Head of caudate nucleus (tissue), 42 donors: ENCODE data around the gene MOCS1.
A peak's percentile ranks its signal among the peaks of the same experiment; 100 is the strongest.

ENCODE experiments used
- DNase-seq, 42 donors: peaks; one replicate each; pipeline versions ENCODE4 v3.0.0 to v3.0.0-alpha.2; 2020 to 2021; ENCODE audit warnings: mixed read lengths in 7 of 42
- intact Hi-C: fragments of 100-400 bp; cut with DNase I; formaldehyde crosslinking; loops from one replicate; pipeline ENCODE4 v1.15.0; 2022

The MOCS1 gene

GRCh38 chr6:39951191-39951590, 16.9 kb upstream of the MOCS1 start:
- intact Hi-C loops, result no loop called here
- no peak for DNase-seq

DNA sequence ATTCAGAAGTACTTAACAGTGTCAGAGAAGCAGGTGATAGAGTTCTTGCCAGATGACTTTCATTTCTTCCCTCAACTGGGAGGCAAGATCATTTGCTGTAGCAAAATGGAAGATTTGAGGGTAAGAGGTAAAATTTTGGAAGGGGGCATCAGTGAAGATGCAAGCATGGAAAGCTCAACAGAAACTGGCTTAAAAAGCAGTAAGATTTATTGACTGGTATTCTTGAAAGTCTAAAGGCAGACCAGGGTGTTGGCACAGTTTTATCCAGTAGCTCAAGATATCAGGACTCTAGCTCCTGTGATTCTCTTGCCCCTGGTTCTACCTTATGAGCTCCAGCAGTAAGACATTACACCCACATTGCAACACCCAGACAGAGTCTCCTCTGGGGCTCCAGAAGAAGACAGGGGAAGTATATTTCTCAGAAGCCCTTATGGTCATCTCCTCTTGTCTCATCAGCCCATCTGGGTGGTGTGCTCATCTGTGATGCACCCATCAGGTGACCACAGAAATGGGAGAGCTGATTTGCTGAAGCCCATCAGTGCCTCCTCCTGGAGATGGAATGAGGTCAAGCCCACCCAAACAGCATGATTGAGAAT, 16.0 kb upstream of the MOCS1 start:
- no peak for DNase-seq
- intact Hi-C loops, result no loop called here

- no peak for DNase-seq
- intact Hi-C loops, result no loop called here
Measured at GRCh38 chr6:39948199-39948791, 14.0 kb upstream of the MOCS1 start.

GRCh38 chr6:39947611-39948068, 13.4 kb upstream of the MOCS1 start:
- intact Hi-C loops, result no loop called here
- no peak for DNase-seq

DNA sequence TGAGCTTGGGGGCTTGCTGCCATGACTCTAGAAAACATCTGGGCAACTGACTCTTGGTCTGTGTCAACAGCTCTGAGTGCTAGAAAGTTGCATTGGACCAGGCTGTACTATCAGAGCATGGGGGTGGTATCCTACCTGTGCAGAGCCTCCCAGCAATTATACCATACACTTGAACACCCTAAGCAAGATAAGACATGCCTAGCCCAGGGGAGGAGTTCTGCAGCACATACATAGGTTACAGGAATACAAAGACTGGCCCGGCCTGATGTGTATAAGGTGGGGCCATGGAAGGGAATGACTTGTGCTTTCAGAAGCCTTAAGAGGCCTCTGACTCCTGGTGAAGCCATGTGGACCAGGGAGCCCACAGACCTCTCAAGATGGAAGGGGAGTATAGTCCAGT, 11.4 kb upstream of the MOCS1 start:
- DNase-seq, result no peak
- intact Hi-C loops, result no loop called here

DNA sequence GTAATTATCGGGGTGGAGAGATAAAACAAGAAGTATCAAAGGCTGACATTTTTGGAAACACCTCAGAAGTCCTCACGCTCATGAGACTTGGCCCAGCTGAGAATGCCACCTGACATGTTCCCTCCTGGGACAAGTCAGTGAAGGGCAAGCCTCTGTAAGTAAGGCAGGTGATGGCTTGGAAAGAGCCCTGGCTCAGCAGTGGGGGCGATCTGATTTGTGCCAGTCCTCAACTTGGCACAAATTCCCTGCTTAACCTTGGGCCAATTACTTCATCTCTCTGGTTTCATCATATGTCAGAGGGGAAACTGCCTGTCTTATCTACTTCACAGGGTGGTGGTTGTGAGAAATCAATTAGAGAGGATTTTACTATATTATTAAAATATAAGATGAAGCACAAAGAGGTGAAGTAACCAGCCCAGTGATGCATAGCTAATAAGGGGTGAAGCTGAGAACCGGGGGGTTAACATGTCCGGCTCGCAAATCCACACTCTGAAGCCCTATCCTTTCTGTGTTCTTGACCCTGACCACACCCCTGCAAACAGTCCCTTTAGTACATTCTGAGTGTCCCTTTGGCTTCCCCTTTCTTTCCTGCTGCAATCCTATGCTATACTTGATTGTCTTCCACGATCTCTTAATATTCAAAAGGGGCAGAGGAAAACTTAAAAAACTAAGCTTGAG, 8.8 kb upstream of the MOCS1 start:
- no peak for DNase-seq
- intact Hi-C loops, result no loop called here

DNA sequence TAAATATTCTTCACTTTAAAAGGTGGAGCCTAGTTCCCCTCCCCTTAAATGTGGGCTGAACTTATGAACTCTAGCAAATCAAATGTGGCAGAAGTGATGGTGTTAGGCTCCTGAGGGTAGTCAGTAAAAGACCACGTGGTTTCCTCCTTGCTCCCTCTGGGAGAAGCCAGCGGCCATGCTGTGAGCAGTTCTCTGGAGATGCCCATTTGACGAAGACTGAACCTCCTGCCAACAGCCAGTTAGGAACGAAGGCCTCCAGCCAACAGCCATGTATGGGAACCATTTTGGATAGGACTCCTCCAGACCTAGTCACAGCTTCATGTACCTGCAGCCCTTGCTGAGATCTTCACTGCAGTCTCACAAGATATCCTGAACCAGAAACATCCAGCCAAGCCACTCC, 7.6 kb upstream of the MOCS1 start:
- no peak for DNase-seq
- intact Hi-C loops, result no loop called here

DNA sequence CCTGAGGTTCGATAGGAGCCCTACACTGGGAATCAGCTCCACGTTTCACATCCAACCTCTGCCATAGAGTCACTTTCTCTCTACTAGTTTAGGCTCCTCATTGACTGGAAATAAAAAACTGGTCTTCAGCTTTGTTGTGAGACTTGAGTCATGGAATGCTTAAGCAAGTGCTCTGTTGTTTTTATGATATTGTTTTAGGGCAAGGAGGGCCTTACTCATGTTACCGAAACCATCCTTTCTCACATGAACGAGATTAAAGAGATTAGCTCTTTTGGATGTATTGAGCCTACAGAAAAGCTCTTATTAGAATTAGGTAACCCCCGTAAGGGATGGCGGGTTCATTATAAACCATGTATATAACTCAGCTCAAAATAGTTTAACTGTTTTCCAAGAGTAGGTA, 6.9 kb upstream of the MOCS1 start:
- no peak for DNase-seq
- intact Hi-C loops, result no loop called here

DNA sequence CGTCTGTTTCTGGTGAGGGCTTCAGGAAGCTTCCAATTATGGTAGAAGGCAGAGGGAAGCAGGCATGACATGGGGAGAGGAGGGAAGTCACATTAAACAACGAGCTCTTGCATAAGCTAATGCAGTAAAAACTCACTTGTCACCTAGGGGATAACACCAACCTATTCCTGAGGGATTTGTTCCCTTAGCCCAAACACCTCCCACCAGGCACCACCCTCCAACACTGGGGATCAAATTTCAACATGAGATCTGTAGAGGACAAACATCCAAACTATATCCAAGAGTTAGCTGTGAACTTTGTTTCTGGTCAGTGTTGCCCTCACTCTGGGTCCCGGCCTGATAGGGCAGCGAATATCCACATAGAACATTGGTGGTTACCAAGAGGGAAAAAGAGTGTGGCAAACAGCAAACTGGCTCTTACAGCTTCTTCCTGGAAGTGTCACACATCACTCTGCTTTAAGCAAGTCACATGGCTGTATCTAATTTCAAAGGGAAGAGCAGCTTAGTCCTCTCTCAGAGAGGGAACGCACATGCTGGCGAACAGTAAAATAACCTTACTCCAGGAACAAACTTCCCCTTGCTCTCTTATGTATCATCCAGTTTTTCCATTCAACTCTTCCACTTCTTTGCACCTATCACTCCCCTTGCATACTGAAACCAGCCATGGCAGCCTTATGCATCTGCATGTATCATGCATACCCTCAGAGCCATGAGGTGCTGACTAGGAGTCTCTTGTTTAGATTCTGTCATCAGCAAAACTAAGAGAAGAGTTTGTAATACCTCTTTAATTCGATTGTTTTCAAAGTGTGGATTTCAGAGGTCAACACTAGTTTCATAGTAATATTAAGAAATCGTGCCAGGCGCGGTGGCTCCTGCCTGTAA, 4.8 kb upstream of the MOCS1 start:
- DNase-seq, result no peak
- intact Hi-C loops, result no loop called here

GRCh38 chr6:39937686-39938333, 3.5 kb upstream of the MOCS1 start:
- DNase-seq, result no peak
- intact Hi-C loops, result no loop called here

DNA sequence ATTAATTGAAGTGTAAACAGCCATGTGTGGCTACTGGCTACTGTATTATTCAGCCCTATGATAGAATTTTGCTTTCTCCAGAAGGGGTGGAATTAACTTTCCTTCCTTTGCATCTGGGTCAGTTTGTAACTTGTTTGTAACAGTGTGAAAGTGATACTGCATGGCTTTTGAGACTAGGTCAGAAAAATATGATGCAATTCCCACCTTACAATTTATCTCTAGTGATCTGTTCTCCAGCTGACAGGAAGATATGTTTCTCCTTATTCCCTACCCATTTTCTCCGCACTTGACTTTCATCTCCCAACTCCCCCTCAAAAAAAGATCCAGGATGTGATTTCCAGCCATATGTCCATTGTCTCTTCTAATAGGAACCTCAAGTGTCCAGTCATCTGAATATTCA, 2.6 kb upstream of the MOCS1 start:
- DNase-seq, result no peak
- intact Hi-C loops, result no loop called here

DNA sequence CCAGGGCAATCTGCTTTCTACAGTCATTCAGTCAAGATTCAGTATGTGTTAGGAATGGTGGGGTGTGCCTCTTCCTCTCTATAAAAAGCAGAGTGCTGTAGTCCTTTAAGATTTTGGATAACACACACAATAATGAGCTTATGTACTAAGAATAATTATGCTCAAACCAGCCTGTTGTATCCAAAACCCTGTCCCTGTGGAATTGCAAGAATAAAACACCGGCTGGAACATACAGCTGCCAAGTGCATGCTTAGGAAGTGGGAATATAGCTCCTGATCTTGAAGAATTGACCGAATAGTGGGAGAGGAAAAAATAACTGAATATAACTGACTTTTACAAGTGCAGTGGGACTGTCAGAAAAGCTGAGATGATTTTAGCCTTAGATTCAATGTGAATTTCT, 979 bp upstream of the MOCS1 start:
- intact Hi-C loops, result no loop called here
- DNase-seq, result no peak

- intact Hi-C loops, result no loop called here
- peak in 3 of 42 donors; percentile 10 to 54 (median 28) for DNase-seq
Measured at GRCh38 chr6:39933669-39934130, 562 bp downstream of the MOCS1 start.

GRCh38 chr6:39932386-39932910, 1.8 kb downstream of the MOCS1 start:
- intact Hi-C loops, result no loop called here
- DNase-seq, result no peak

DNA sequence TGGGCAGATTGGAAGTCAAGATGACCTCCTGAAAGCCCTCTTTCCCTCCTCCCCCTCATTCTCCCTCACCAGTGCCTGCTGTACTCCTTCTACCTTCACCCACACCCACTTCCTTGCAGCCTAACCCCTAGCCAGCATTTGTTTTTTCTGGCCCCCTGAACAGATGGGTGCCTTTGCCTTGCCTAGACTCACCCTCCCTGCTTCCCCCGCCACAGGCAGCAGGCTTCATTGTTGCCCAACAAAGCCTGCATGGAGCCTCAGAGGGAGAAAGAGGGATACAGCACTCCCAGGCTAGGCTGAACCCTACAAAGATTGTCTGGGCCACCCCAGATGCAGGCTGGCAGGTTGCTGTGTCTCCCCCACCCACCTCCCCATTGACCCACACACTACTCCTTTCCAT, 2.7 kb downstream of the MOCS1 start:
- DNase-seq, result peak in 2 of 42 donors; percentile 24
- intact Hi-C loops, result no loop called here

DNA sequence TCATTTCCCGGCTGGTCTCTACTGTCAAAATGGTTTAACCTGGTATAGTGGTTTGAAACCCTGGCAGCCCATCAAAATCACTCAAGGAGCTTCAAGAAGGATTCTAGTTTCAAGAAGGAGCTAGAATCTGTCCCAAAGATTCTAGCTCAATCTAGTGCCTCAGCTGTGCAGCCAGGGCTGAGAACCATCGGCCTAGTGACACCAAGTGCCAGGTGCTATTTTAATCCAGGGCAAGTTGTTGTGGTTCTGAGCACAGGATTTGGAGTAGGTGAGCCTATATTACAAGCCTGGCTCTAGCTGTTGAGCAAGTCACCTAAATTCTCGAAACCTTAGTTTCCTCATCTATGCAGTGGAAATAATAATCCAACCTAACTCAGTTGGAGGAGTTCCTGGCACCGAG, 3.7 kb downstream of the MOCS1 start:
- DNase-seq, result no peak
- intact Hi-C loops, result no loop called here

GRCh38 chr6:39929733-39930461, 4.4 kb downstream of the MOCS1 start:
- no peak for DNase-seq
- intact Hi-C loops, result no loop called here

DNA sequence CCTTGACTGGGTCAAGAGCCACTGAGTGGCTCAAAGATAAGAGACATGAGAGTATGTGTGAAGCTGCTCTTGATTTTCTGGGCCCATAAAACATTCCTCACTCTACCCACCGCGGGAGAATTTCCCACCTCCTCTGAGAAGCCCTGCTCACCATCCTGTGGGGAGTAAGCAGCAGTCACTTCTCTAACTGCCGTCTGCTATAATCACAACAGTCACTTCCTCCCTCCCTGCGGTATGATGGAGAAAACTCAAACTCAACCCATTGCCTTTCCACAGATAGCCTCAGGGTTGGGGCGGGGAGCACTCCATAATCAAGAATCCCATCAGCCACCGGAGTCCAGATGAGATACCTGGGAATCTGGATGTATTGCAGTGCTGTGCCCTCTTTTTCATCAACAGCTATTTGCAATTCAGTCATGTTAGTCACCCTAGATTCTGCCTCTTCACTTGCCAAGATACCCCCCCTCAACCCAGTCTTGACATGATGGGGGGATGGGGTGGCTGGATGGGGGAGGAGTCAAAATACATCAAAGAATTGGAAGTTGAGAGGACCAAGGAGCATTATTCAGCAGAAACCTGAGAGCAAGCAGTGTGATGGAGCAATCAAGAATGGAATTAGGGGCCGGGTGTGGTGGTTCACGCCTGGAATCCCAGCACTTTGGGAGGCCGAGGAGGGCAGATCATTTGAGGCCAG, 5.1 kb downstream of the MOCS1 start:
- intact Hi-C loops, result no loop called here
- DNase-seq, result no peak
